Endothelial cell (in vitro differentiated cells): ENCODE measurements around the gene WIZ. TPM values are rescaled to one million over a fixed set of nuclear protein-coding genes. Genes with fewer than 3 reads are reported as not detected.
"Not testable (repeated sequence)": the region's sequence is repeated elsewhere in the genome, so short reads cannot be mapped to it uniquely, and the experiment has no call there.

Experiments
- DNase-seq: peaks from one replicate; pipeline ENCODE4 v3.0.0; 2021; ENCODE audit warnings: low spot score
- H3K27ac Mint-ChIP-seq: one replicate; pipeline ENCODE4 v1.8.0; 2021; ENCODE audit warnings: mixed read lengths, inconsistent platforms; ENCODE audit not compliant: unreplicated experiment
- H3K27me3 Mint-ChIP-seq: one replicate; pipeline ENCODE4 v1.8.0; 2021; ENCODE audit warnings: mild to moderate bottlenecking, moderate library complexity, mixed read lengths, inconsistent platforms; ENCODE audit not compliant: unreplicated experiment
- H3K36me3 Mint-ChIP-seq: one replicate; pipeline ENCODE4 v1.8.0; 2021; ENCODE audit warnings: mild to moderate bottlenecking, low read depth, mixed read lengths, inconsistent platforms; ENCODE audit not compliant: unreplicated experiment
- H3K4me1 Mint-ChIP-seq: one replicate; pipeline ENCODE4 v1.8.0; 2021; ENCODE audit warnings: mild to moderate bottlenecking, mixed read lengths, inconsistent platforms; ENCODE audit not compliant: unreplicated experiment
- H3K4me3 Mint-ChIP-seq: one replicate; pipeline ENCODE4 v1.8.0; 2021; ENCODE audit warnings: mild to moderate bottlenecking, mixed read lengths, inconsistent platforms; ENCODE audit not compliant: unreplicated experiment
- H3K9me3 Mint-ChIP-seq: one replicate; pipeline ENCODE4 v1.8.0; 2021; ENCODE audit warnings: mixed read lengths, inconsistent platforms; ENCODE audit not compliant: unreplicated experiment
- CTCF ChIP-seq: fragments of 200-600 bp; sonication (generic); IDR thresholded peaks from one replicate; pipeline ENCODE4 v1.5.0; 2021; ENCODE audit warnings: antibody characterized with exemption; ENCODE audit not compliant: unreplicated experiment
- total RNA-seq: library from RNA; stranded (reverse); fragmentation: NEBNext Ultra II Directional; extraction: Animal tissue kit (Norgen Biotek cat#: 25700); gene quantifications from one replicate; pipeline ENCODE4 v1.2.1, GENCODE V29; 2021; ENCODE audit not compliant: unreplicated experiment

The WIZ gene
- total RNA-seq, 1 donor from 2014 or later, result 79.0 TPM

DNA sequence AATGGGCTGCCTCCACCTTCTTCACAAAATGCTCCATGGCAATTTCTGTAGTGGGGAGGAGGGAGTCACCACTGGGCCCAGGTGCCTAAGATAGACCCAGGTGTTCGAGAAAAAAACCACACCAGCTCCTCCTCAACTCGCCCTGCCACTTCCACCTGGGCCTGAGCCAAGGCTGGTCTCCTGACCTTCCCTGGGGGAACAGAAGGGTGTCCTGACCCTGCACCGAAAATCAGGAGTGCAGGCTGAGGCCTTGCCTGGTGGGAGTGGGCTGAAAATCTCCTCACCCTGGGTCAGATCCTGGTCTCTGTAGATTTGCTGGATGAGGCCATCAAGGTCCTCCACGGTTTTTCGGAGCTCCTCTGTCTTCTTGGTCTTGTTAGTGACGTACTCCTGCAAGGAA is 52.5 kb downstream of the WIZ start:
- Mint-ChIP-seq H3K4me1 (no peaks in the 10 kb centered on the region), H3K27ac (no peak overlapping the region), H3K36me3 (peaks cover 43% of the 10 kb centered on the region), H3K4me3 (peak overlapping the region; percentile 77), H3K27me3 (peaks cover 12% of the 10 kb centered on the region), H3K9me3 (no peaks in the 10 kb centered on the region)
- TF ChIP-seq CTCF, result no peak
- no peak for DNase-seq

GRCh38 chr19:15396436-15396835 is 53.3 kb downstream of the WIZ start:
- no peak for TF ChIP-seq CTCF
- peak overlapping the region; percentile 68 for H3K4me3 Mint-ChIP-seq
- H3K9me3 Mint-ChIP-seq, result no peaks in the 10 kb centered on the region
- H3K27ac Mint-ChIP-seq, result peak overlapping the region; percentile 48
- H3K27me3 Mint-ChIP-seq, result peaks cover 10% of the 10 kb centered on the region
- peaks cover 43% of the 10 kb centered on the region for H3K36me3 Mint-ChIP-seq
- no peak for DNase-seq
- no peaks in the 10 kb centered on the region for H3K4me1 Mint-ChIP-seq

GRCh38 chr19:15395251-15395650 is 54.5 kb downstream of the WIZ start:
- not testable (repeated sequence) for H3K9me3 Mint-ChIP-seq, H3K27ac Mint-ChIP-seq, H3K27me3 Mint-ChIP-seq, H3K4me1 Mint-ChIP-seq, H3K4me3 Mint-ChIP-seq, DNase-seq
- peaks cover 40% of the 10 kb centered on the region for H3K36me3 Mint-ChIP-seq

DNA sequence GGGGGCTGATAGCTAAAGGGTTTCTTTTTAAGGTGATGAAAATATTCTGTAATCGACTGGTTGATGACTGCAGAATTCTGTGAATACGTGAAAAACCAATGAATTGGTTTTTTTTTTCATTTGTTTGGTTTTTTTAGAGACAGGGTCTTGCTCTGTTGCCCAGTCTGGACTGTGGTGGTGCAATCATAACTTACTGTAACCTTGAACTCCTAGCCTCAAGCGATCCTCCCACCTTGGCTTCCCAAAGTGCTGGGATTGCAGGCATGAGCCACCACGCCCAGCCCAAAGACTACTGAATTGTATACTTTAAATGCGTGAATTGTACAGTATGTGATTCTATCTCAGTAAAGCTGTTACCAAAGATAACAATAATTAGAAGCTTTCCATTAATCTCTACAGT is 55.3 kb downstream of the WIZ start:
- Mint-ChIP-seq H3K4me1 (no peaks in the 10 kb centered on the region), H3K27me3 (peaks cover 10% of the 10 kb centered on the region), H3K36me3 (peaks cover 37% of the 10 kb centered on the region), H3K27ac (no peak overlapping the region), H3K9me3 (no peaks in the 10 kb centered on the region), H3K4me3 (no peak overlapping the region)
- no peak for DNase-seq
- TF ChIP-seq CTCF, result no peak

- peaks cover 10% of the 10 kb centered on the region for H3K27me3 Mint-ChIP-seq
- H3K27ac Mint-ChIP-seq, result no peak overlapping the region
- H3K4me3 Mint-ChIP-seq, result no peak overlapping the region
- TF ChIP-seq CTCF, result no peak
- H3K4me1 Mint-ChIP-seq, result no peaks in the 10 kb centered on the region
- H3K9me3 Mint-ChIP-seq, result no peaks in the 10 kb centered on the region
- H3K36me3 Mint-ChIP-seq, result peaks cover 41% of the 10 kb centered on the region
- DNase-seq, result no peak
Observed at GRCh38 chr19:15393963-15394362, 55.8 kb downstream of the WIZ start.

DNA sequence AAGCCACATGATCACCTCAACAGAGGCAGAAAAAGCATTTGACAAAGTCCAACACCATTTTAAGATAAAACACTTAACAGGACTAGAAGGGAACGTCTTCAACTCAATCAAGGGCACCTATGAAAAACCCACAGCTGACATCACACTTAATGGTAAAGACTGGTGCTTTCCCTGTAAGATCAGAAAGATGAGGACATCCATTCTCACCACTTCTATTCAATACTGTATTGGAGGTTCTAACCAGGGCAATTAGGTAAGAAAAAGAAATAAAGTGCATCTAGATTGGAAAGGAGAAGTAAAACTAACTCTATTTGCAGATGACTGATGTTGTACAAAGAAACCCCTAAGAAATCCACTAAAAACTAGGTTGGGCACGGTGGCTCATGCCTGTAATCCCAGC is 58.9 kb downstream of the WIZ start:
- Mint-ChIP-seq H3K4me1 (peaks cover 6% of the 10 kb centered on the region), H3K36me3 (peaks cover 24% of the 10 kb centered on the region), H3K27ac (no peak overlapping the region), H3K9me3 (no peaks in the 10 kb centered on the region), H3K4me3 (no peak overlapping the region), H3K27me3 (peaks cover 2% of the 10 kb centered on the region)
- DNase-seq, result no peak
- TF ChIP-seq CTCF, result no peak
